ENCODE measurements around the gene ZNRD2. TPM values are rescaled to one million over a fixed set of nuclear protein-coding genes. Genes with fewer than 3 reads are reported as not detected.

ZNRD2 gene
- total RNA-seq, 4 donors from 2014 or later, result 16.5 to 25.7 (median 25.4) TPM

DNA sequence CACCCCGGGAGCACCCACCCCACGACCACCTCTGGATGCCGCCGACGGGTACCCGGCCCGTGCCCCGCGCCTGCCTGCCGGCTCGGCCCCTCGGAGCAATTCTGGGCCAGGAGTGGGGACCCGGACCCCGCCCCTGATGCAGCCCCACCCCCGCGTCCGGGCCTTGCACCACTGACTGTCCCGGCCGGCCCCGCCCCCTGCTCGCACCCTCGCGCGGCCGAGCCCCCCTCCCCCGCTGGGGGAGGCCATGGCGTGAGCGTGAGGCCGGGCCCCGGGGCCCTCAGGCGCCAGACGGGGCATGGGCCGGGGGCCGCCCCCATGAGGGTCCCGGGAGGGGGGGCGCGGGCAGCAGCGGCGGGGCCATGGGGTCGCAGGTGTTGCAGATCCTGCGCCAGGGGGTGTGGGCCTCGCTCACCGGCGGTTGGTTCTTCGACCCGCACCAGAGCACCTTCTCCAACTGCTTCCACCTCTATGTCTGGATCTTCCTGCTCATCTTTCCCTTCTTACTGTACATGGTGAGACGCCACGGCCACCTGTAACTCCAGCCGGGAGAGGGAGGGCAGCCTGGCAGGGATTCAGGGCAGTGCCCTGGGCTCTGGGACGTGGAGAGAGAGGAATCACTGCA, 45.8 kb downstream of the ZNRD2 start:
- H3K4me1 ChIP-seq, result peaks cover 0 to 39% (median 32%) of the 10 kb centered on the region in 4 donors
- peaks cover 0 to 46% (median 0%) of the 10 kb centered on the region in 3 donors for H3K36me3 ChIP-seq
- peak overlapping the region; percentile 85 to 97 (median 94) for H3K4me3 ChIP-seq
- H3K27me3 ChIP-seq, result no peaks in the 10 kb centered on the region
- H3K9me3 ChIP-seq, result no peaks in the 10 kb centered on the region
- peak overlapping the region; percentile 92 to 98 (median 96) for H3K27ac ChIP-seq
- TF ChIP-seq POLR2A (IDR thresholded peaks at IDR 0.05), result no peak
- TF ChIP-seq, protein P1, sequence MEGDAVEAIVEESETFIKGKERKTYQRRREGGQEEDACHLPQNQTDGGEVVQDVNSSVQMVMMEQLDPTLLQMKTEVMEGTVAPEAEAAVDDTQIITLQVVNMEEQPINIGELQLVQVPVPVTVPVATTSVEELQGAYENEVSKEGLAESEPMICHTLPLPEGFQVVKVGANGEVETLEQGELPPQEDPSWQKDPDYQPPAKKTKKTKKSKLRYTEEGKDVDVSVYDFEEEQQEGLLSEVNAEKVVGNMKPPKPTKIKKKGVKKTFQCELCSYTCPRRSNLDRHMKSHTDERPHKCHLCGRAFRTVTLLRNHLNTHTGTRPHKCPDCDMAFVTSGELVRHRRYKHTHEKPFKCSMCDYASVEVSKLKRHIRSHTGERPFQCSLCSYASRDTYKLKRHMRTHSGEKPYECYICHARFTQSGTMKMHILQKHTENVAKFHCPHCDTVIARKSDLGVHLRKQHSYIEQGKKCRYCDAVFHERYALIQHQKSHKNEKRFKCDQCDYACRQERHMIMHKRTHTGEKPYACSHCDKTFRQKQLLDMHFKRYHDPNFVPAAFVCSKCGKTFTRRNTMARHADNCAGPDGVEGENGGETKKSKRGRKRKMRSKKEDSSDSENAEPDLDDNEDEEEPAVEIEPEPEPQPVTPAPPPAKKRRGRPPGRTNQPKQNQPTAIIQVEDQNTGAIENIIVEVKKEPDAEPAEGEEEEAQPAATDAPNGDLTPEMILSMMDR (IDR thresholded peaks at IDR 0.05), result no peak
- DNase-seq, result peak in 1 of 3 donors; percentile 52

- Histone ChIP-seq H3K27me3 (no peaks in the 10 kb centered on the region), H3K4me1 (peaks cover 0 to 34% (median 30%) of the 10 kb centered on the region in 4 donors), H3K36me3 (peaks cover 0 to 52% (median 0%) of the 10 kb centered on the region in 3 donors), H3K27ac (peak overlapping the region; percentile 92 to 98 (median 96)), H3K9me3 (no peaks in the 10 kb centered on the region), H3K4me3 (peak overlapping the region; percentile 85 to 97 (median 94))
- TF ChIP-seq, protein P1 (IDR thresholded peaks at IDR 0.05), result no peak
- no peak for TF ChIP-seq POLR2A (IDR thresholded peaks at IDR 0.05)
- DNase-seq, result no peak
Measured at GRCh38 chr11:65616575-65617001, 46.3 kb downstream of the ZNRD2 start.

GRCh38 chr11:65617136-65617850, 47.0 kb downstream of the ZNRD2 start:
- H3K27ac ChIP-seq, result no peak overlapping the region
- TF ChIP-seq, protein P1 (IDR thresholded peaks at IDR 0.05), result no peak
- TF ChIP-seq POLR2A (IDR thresholded peaks at IDR 0.05), result no peak

DNA sequence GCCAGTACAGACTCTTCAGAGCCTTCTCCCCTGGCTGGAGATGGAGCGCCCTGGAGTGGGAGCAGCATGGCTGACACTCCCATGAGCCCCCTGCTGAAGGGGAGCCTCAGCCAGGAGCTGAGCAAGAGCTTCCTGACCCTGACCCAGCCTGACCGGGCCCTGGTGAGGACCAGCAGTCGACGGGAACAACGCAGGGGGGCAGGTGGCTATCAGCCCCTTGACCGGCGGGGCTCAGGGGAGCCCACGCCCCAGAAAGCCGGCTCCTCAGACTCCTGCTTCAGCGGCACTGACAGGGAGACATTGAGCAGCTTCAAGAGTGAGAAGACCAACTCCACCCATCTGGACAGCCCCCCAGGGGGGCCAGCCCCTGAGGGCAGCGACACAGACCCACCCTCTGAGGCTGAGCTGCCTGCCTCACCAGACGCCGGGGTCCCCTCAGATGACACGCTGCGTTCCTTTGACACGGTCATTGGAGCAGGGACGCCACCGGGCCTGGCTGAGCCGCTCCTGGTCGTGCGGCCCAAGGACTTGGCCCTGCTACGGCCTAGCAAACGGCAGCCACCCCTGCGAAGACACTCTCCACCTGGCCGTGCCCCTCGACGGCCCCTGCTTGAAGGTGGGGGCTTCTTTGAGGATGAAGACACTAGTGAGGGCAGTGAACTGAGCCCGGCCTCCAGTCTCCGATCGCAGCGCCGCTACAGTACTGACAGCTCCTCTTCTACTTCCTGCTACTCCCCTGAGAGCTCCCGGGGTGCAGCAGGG, 47.9 kb downstream of the ZNRD2 start:
- H3K27me3 ChIP-seq, result no peaks in the 10 kb centered on the region
- H3K9me3 ChIP-seq, result no peaks in the 10 kb centered on the region
- peaks cover 0 to 62% (median 0%) of the 10 kb centered on the region in 3 donors for H3K36me3 ChIP-seq
- H3K4me3 ChIP-seq, result no peak overlapping the region
- TF ChIP-seq, protein P1 (IDR thresholded peaks at IDR 0.05), result no peak
- TF ChIP-seq POLR2A (IDR thresholded peaks at IDR 0.05), result no peak
- peaks cover 0 to 18% (median 15%) of the 10 kb centered on the region in 4 donors for H3K4me1 ChIP-seq
- no peak overlapping the region for H3K27ac ChIP-seq
- no peak for DNase-seq

More at GRCh38 chr11:65617136-65617850, 47.0 kb downstream of the ZNRD2 start:
- Histone ChIP-seq H3K4me3 (peak overlapping the region in 2 of 4 donors; percentile 94 to 97), H3K9me3 (no peaks in the 10 kb centered on the region), H3K27me3 (no peaks in the 10 kb centered on the region), H3K36me3 (peaks cover 0 to 59% (median 0%) of the 10 kb centered on the region in 3 donors), H3K4me1 (peaks cover 0 to 27% (median 24%) of the 10 kb centered on the region in 4 donors)
- DNase-seq, result no peak

- TF ChIP-seq POLR2A (IDR thresholded peaks at IDR 0.05), result no peak
- TF ChIP-seq, protein P1 (IDR thresholded peaks at IDR 0.05), result no peak
- Histone ChIP-seq H3K4me1 (peaks cover 0 to 14% (median 13%) of the 10 kb centered on the region in 4 donors), H3K36me3 (peaks cover 0 to 68% (median 0%) of the 10 kb centered on the region in 3 donors)
Measured at GRCh38 chr11:65618763-65619162, 48.5 kb downstream of the ZNRD2 start.

More at GRCh38 chr11:65618763-65619162, 48.5 kb downstream of the ZNRD2 start:
- Histone ChIP-seq H3K27me3 (no peaks in the 10 kb centered on the region), H3K4me3 (no peak overlapping the region), H3K9me3 (no peaks in the 10 kb centered on the region), H3K27ac (no peak overlapping the region)
- no peak for DNase-seq
